B cell (primary cell): ENCODE measurements around the gene SLC30A2. TPM values are rescaled to one million over a fixed set of nuclear protein-coding genes. Genes with fewer than 3 reads are reported as not detected.

Source experiments
- ATAC-seq: fragments of 200-7000 bp; cut with Tn5 transposase; one replicate; pipeline ENCODE4 v1.10.0; 2021; ENCODE audit warnings: low read depth, mild to moderate bottlenecking, moderate number of reproducible peaks, moderate library complexity
- CTCF ChIA-PET: fragments of 350-600 bp; sonication (Branson Sonifier 250); formaldehyde crosslinking; loops from one replicate; lab custom pipeline; 2021; ENCODE audit warnings: antibody characterized with exemption, inconsistent platforms; lab: Charles Lee
- POLR2A ChIA-PET: fragments of 350-600 bp; sonication (Branson Sonifier 250); formaldehyde crosslinking; loops from one replicate; lab custom pipeline; 2021; ENCODE audit warnings: antibody characterized with exemption; lab: Charles Lee
- DNase-seq: peaks from one replicate; pipeline ENCODE4 v3.0.0; 2013
- H2AFZ ChIP-seq: 2 replicates; pipeline ENCODE4 v1.6.1; 2012; ENCODE audit warnings: mild to moderate bottlenecking, low read depth, low read length; ENCODE audit not compliant: insufficient read depth, poor library complexity, severe bottlenecking
- H3K27ac ChIP-seq, 2 donors: 1 replicate in 1 of 2; 2 replicates in 1 of 2; pipeline ENCODE4 v1.5.1; 2012 to 2013; ENCODE audit warnings: low read length in 2 of 2, mild to moderate bottlenecking in 2 of 2, moderate library complexity in 1 of 2
- H3K27me3 ChIP-seq, 4 experiments: fragments of 200-600 bp in 1 of 4; sonication (generic) in 1 of 4; replicated peaks in 1 of 4; 1 replicate in 2 of 4; 2 replicates in 2 of 4; pipeline versions ENCODE4 v1.6.1 to v1.7.0; 2013 to 2016; ENCODE audit warnings: low read length in 3 of 4, mild to moderate bottlenecking in 2 of 4, mixed read lengths in 1 of 4, moderate library complexity in 1 of 4; ENCODE audit not compliant: insufficient read depth in 4 of 4, control insufficient read depth in 3 of 4; ENCODE audit errors: control extremely low read depth in 1 of 4
- H3K36me3 ChIP-seq, 2 experiments: replicated peaks in 1 of 2; 1 replicate in 1 of 2; 2 replicates in 1 of 2; pipeline versions ENCODE4 v1.6.1 to v1.7.1; 2013; ENCODE audit warnings: low read length in 1 of 2; ENCODE audit not compliant: insufficient read depth in 2 of 2, control insufficient read depth in 1 of 2; ENCODE audit errors: control extremely low read depth in 1 of 2, extremely low read depth in 1 of 2
- H3K4me1 ChIP-seq, 2 donors: fragments of 200-600 bp in 1 of 2; sonication (generic) in 1 of 2; 1 replicate in 1 of 2; 2 replicates in 1 of 2; pipeline versions ENCODE4 v1.5.1 to v1.6.1; 2013 to 2017; ENCODE audit warnings: low read length in 2 of 2; ENCODE audit not compliant: control insufficient read depth in 2 of 2, insufficient read depth in 2 of 2
- H3K4me2 ChIP-seq: replicated peaks from 2 replicates; pipeline ENCODE3; 2012; ENCODE audit warnings: mild to moderate bottlenecking, low read depth, low read length; ENCODE audit not compliant: poor library complexity, severe bottlenecking
- H3K4me3 ChIP-seq, 5 experiments: fragments of 200-600 bp in 1 of 5; sonication (generic) in 1 of 5; 1 replicate in 3 of 5; 2 replicates in 2 of 5; pipeline versions ENCODE4 v1.5.1 to v1.7.0; 2011 to 2016; ENCODE audit warnings: low read length in 4 of 5, mild to moderate bottlenecking in 4 of 5, low read depth in 2 of 5, control low read depth in 1 of 5, moderate library complexity in 1 of 5; ENCODE audit not compliant: insufficient read depth in 1 of 5; ENCODE audit errors: control extremely low read depth in 1 of 5, extremely low read depth in 1 of 5
- H3K79me2 ChIP-seq: fragments of 200-600 bp; sonication (generic); one replicate; pipeline ENCODE4 v1.6.0; 2016; ENCODE audit warnings: low read length; ENCODE audit not compliant: control insufficient read depth, insufficient read depth
- H3K9ac ChIP-seq: fragments of 200-600 bp; sonication (generic); 2 replicates; pipeline ENCODE4 v1.6.1; 2017; ENCODE audit warnings: mild to moderate bottlenecking, low read length, moderate library complexity
- H3K9me3 ChIP-seq, 3 donors: one replicate each; pipeline versions ENCODE4 v1.6.1 to v1.7.1; 2013; ENCODE audit warnings: low read length in 2 of 3; ENCODE audit not compliant: control insufficient read depth in 2 of 3, insufficient read depth in 1 of 3; ENCODE audit errors: control extremely low read depth in 1 of 3
- H4K20me1 ChIP-seq: 2 replicates; pipeline ENCODE4 v1.6.0; 2012; ENCODE audit warnings: mild to moderate bottlenecking, low read length; ENCODE audit not compliant: insufficient read depth, control insufficient read depth, poor library complexity, severe bottlenecking
- H3K27ac Mint-ChIP-seq: one replicate; pipeline ENCODE4 v1.8.0; 2021; ENCODE audit warnings: mixed read lengths
- H3K27me3 Mint-ChIP-seq: one replicate; pipeline ENCODE4 v1.8.0; 2021; ENCODE audit warnings: mixed read lengths
- H3K4me1 Mint-ChIP-seq: one replicate; pipeline ENCODE4 v1.8.0; 2021; ENCODE audit warnings: mixed read lengths
- H3K4me3 Mint-ChIP-seq: one replicate; pipeline ENCODE4 v1.8.0; 2021; ENCODE audit warnings: mixed read lengths
- H3K9me3 Mint-ChIP-seq: one replicate; pipeline ENCODE4 v1.8.0; 2022; ENCODE audit warnings: mixed read lengths; ENCODE audit not compliant: insufficient read depth
- CTCF ChIP-seq: fragments of 200-600 bp; IDR thresholded peaks from one replicate; pipeline ENCODE4 v1.8.0; 2022; ENCODE audit warnings: antibody characterized with exemption, mild to moderate bottlenecking
- EZH2 ChIP-seq: IDR thresholded peaks from 2 replicates; pipeline ENCODE4 v1.6.1; 2012; ENCODE audit warnings: borderline replicate concordance, low read depth, mild to moderate bottlenecking, moderate library complexity, low read length; ENCODE audit not compliant: insufficient read depth, poor library complexity, severe bottlenecking
- WGBS: methylation state at CpG from one replicate; pipeline ENCODE4 v1.1.5; 2013; ENCODE audit warnings: missing lambda C conversion rate; ENCODE audit not compliant: insufficient coverage; 5-methylcytosine and 5-hydroxymethylcytosine counted together
- intact Hi-C: fragments of 100-400 bp; cut with micrococcal nuclease; formaldehyde crosslinking; loops from one replicate; pipeline ENCODE4 v1.10.0; 2022
- polyA plus RNA-seq: library from polyadenylated mRNA; depleted of rRNA; stranded (reverse); fragments of >200 nt; gene quantifications from 2 replicates; pipeline ENCODE4 v1.2.3, GENCODE V29; 2012
- total RNA-seq, 2 donors: library from RNA; stranded (reverse); fragments of 120-200 nt in 1 of 2; gene quantifications; 1 replicate in 1 of 2; 2 replicates in 1 of 2; pipeline versions ENCODE4 v1.2.3 to v1.2.4, GENCODE V29; 2013 to 2022

The SLC30A2 gene
- total and polyA plus RNA-seq, 2 donors (not counting 1 experiment from before 2014, with no cell fraction given) = not detected

GRCh38 chr1:26044971-26045721 lies 772 bp downstream of the SLC30A2 start:
- Histone ChIP-seq H3K27me3 (peaks cover 0 to 69% (median 22%) of the 10 kb centered on the region in 4 experiments), H3K9me3 (peaks cover 0 to 3% (median 0%) of the 10 kb centered on the region in 3 donors), H4K20me1 (no peaks in the 10 kb centered on the region), H3K36me3 (no peaks in the 10 kb centered on the region), H3K4me1 (peaks cover 0 to 3% of the 10 kb centered on the region in 2 donors), H3K27ac (no peak overlapping the region), H3K4me2 (no peak overlapping the region), H3K4me3 (no peak overlapping the region), H3K9ac (no peak overlapping the region), H2AFZ (no peak overlapping the region), H3K79me2 (no peaks in the 10 kb centered on the region)
- POLR2A ChIA-PET = no interaction called here
- CTCF ChIA-PET = interaction anchor here (1.4 kb wide), 1 partner anchor 9 kb away, joined by 3 read pairs; no protein-coding TSS in a partner anchor
- Mint-ChIP-seq H3K4me1 (peaks cover 2% of the 10 kb centered on the region), H3K27me3 (peaks cover 51% of the 10 kb centered on the region), H3K4me3 (no peak overlapping the region), H3K27ac (no peak overlapping the region), H3K9me3 (no peaks in the 10 kb centered on the region)
- intact Hi-C loops = no loop called here
- WGBS = 32% methylated on average over 27 of the region's 29 CpGs
- TF ChIP-seq CTCF (no peak), EZH2 (no peak)
- no peak for DNase-seq
- no peak for ATAC-seq

GRCh38 chr1:26044414-26044813 lies 1.5 kb downstream of the SLC30A2 start:
- intact Hi-C loops = no loop called here
- Histone ChIP-seq H4K20me1 (no peaks in the 10 kb centered on the region), H3K4me2 (no peak overlapping the region), H3K79me2 (no peaks in the 10 kb centered on the region), H3K27ac (no peak overlapping the region), H3K36me3 (no peaks in the 10 kb centered on the region), H3K4me1 (peaks cover 0 to 3% of the 10 kb centered on the region in 2 donors), H3K4me3 (no peak overlapping the region), H3K27me3 (peaks cover 0 to 62% (median 22%) of the 10 kb centered on the region in 4 experiments), H3K9me3 (peaks cover 0 to 3% (median 0%) of the 10 kb centered on the region in 3 donors), H2AFZ (no peak overlapping the region), H3K9ac (no peak overlapping the region)
- Mint-ChIP-seq H3K9me3 (no peaks in the 10 kb centered on the region), H3K4me1 (peaks cover 2% of the 10 kb centered on the region), H3K27me3 (peaks cover 49% of the 10 kb centered on the region), H3K4me3 (no peak overlapping the region), H3K27ac (no peak overlapping the region)
- DNase-seq (no peak), ATAC-seq (no peak)
- no peak for TF ChIP-seq EZH2
- TF ChIP-seq CTCF = no peak
- ChIA-PET POLR2A (no interaction called here), CTCF (interaction anchor here (1.4 kb wide), 1 partner anchor 8 kb away, joined by 3 read pairs; no protein-coding TSS in a partner anchor)
- 100% methylated on average over 1 of the region's 3 CpGs for WGBS
